Parathyroid adenoma (tissue), 2 donors: ENCODE data around the gene ARHGAP10.
A peak's percentile ranks its signal among the peaks of the same experiment; 100 is the strongest.

Source experiments
- H2AFZ ChIP-seq: fragments of 300-600 bp; sonication (generic); one replicate; pipeline ENCODE4 v1.7.0; 2017; ENCODE audit warnings: antibody characterized with exemption, mild to moderate bottlenecking
- H3K27ac ChIP-seq: fragments of 300-600 bp; sonication (generic); one replicate; pipeline ENCODE4 v1.7.0; 2017
- H3K27me3 ChIP-seq: fragments of 300-600 bp; sonication (generic); one replicate; pipeline ENCODE4 v1.7.0; 2017; ENCODE audit warnings: low read length; ENCODE audit not compliant: control insufficient read depth, insufficient read depth
- H3K36me3 ChIP-seq: fragments of 300-600 bp; sonication (generic); one replicate; pipeline ENCODE4 v1.7.0; 2017; ENCODE audit warnings: low read length; ENCODE audit not compliant: control insufficient read depth, insufficient read depth
- H3K4me1 ChIP-seq: fragments of 300-600 bp; sonication (generic); one replicate; pipeline ENCODE4 v1.7.0; 2017; ENCODE audit warnings: control low read depth
- H3K4me2 ChIP-seq: fragments of 300-600 bp; sonication (generic); one replicate; pipeline ENCODE4 v1.7.0; 2017; ENCODE audit warnings: low read length
- H3K4me3 ChIP-seq: fragments of 300-600 bp; sonication (generic); one replicate; pipeline ENCODE4 v1.7.0; 2017; ENCODE audit warnings: low read depth, low read length
- H3K79me2 ChIP-seq: fragments of 300-600 bp; sonication (generic); one replicate; pipeline ENCODE4 v1.7.0; 2017; ENCODE audit warnings: control low read depth
- H3K9ac ChIP-seq: fragments of 300-600 bp; sonication (generic); one replicate; pipeline ENCODE4 v1.7.0; 2017; ENCODE audit warnings: mild to moderate bottlenecking
- H3K9me3 ChIP-seq: fragments of 300-600 bp; sonication (generic); one replicate; pipeline ENCODE4 v1.7.0; 2017; ENCODE audit warnings: low read length; ENCODE audit not compliant: control insufficient read depth
- TF ChIP-seq, protein P1 (sequence below): fragments of 300-600 bp; sonication (generic); IDR thresholded peaks from one replicate; pipeline ENCODE4 v1.7.0; 2017; ENCODE audit warnings: antibody characterized with exemption, mild to moderate bottlenecking
- donor health status: primary hyperparathyroidism.

ARHGAP10 gene

GRCh38 chr4:147957446-147957845 lies 225.6 kb downstream of the ARHGAP10 start:
- peaks cover 14% of the 10 kb centered on the region for H3K4me1 ChIP-seq
- no peaks in the 10 kb centered on the region for H3K9me3 ChIP-seq
- H3K27me3 ChIP-seq = no peaks in the 10 kb centered on the region
- H3K4me2 ChIP-seq = no peak overlapping the region
- H3K4me3 ChIP-seq = no peak overlapping the region
- H3K79me2 ChIP-seq = no peaks in the 10 kb centered on the region
- H2AFZ ChIP-seq = no peak overlapping the region
- no peak overlapping the region for H3K27ac ChIP-seq
- no peak overlapping the region for H3K9ac ChIP-seq
- TF ChIP-seq, protein P1, sequence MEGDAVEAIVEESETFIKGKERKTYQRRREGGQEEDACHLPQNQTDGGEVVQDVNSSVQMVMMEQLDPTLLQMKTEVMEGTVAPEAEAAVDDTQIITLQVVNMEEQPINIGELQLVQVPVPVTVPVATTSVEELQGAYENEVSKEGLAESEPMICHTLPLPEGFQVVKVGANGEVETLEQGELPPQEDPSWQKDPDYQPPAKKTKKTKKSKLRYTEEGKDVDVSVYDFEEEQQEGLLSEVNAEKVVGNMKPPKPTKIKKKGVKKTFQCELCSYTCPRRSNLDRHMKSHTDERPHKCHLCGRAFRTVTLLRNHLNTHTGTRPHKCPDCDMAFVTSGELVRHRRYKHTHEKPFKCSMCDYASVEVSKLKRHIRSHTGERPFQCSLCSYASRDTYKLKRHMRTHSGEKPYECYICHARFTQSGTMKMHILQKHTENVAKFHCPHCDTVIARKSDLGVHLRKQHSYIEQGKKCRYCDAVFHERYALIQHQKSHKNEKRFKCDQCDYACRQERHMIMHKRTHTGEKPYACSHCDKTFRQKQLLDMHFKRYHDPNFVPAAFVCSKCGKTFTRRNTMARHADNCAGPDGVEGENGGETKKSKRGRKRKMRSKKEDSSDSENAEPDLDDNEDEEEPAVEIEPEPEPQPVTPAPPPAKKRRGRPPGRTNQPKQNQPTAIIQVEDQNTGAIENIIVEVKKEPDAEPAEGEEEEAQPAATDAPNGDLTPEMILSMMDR = no peak
- H3K36me3 ChIP-seq = no peaks in the 10 kb centered on the region

DNA sequence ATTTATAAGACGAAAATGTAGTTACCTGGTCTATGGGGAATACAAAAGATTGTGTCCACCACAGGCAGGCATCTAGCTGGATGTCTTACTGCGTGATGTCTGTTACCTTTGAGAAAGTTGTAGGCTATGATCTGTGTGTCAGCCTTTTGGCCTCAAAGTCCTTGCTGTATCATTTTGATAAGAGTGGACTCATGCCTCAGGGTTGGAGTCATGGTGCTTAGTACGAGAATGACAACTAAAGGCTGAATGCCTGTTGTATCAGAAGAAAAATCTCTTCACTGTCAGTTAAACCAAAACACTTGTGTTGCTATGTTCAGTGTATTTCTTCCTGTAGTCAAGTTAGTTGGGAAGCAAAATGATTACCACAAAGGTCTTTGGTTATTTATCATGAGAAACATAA lies 226.2 kb downstream of the ARHGAP10 start:
- peak overlapping the region; percentile 46 for H3K27ac ChIP-seq

DNA sequence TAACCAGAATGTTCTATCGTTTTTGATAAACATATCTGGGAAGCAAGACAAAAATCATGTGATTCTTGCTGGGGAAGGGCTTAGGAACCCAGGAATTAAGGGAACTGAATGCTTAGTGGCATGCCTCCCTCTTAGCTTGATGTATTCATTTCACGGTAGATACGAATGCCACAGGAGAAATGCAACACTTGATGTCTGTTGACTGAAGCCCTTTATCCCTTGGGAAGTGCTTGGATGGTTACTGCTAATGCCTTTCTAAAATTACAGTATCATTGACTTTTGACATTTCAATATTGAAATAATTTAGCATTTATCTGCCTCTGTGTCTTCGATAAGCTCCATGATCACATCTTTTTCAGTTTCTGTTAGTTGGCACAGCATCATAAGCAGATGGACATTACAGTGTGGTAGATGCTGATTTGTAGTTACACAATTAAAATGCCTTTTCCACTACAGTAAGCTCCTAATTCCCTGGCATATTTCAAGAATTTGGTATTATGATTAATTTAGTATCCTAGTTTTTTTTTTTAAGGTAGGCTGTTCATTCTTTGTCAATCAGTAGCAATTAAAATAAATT lies 226.7 kb downstream of the ARHGAP10 start:
- H3K79me2 ChIP-seq = no peaks in the 10 kb centered on the region
- H3K27ac ChIP-seq = peak overlapping the region; percentile 46
- no peak overlapping the region for H3K4me2 ChIP-seq
- TF ChIP-seq, protein P1 = no peak
- H3K9me3 ChIP-seq = no peaks in the 10 kb centered on the region
- no peaks in the 10 kb centered on the region for H3K36me3 ChIP-seq
- H3K27me3 ChIP-seq = no peaks in the 10 kb centered on the region
- H3K9ac ChIP-seq = no peak overlapping the region
- no peak overlapping the region for H3K4me3 ChIP-seq
- H3K4me1 ChIP-seq = peaks cover 14% of the 10 kb centered on the region
- no peak overlapping the region for H2AFZ ChIP-seq

More for the DNA sequence above, 226.2 kb downstream of the ARHGAP10 start:
- no peak overlapping the region for H3K9ac ChIP-seq
- H3K4me3 ChIP-seq = no peak overlapping the region
- peaks cover 14% of the 10 kb centered on the region for H3K4me1 ChIP-seq
- peak overlapping the region; percentile 25 for H2AFZ ChIP-seq
- no peaks in the 10 kb centered on the region for H3K79me2 ChIP-seq
- H3K9me3 ChIP-seq = no peaks in the 10 kb centered on the region
- TF ChIP-seq, protein P1 = no peak
- no peaks in the 10 kb centered on the region for H3K27me3 ChIP-seq
- no peaks in the 10 kb centered on the region for H3K36me3 ChIP-seq
- no peak overlapping the region for H3K4me2 ChIP-seq

DNA sequence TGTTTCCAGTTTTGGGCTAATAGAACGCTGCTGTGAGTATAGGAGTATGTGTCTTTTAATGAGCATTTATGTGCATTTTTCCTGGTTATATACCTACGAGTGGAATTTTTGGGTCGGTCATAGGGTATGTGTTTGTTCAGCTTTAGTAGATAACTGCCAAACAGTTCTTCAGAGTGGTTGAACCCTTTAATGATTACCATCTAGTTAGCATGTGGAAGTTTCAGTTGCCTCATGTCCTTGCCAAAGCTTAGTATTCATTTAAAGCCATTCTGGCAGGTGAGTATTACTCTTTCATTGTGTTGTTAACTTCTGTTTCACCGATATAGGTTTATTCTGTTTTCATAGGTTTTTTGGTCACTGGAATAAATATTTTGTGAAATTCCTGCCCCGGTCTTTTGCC lies 229.1 kb downstream of the ARHGAP10 start:
- no peak overlapping the region for H3K27ac ChIP-seq
- H3K4me2 ChIP-seq = no peak overlapping the region
- no peak overlapping the region for H3K4me3 ChIP-seq
- TF ChIP-seq, protein P1 = no peak
- no peaks in the 10 kb centered on the region for H3K79me2 ChIP-seq
- H2AFZ ChIP-seq = no peak overlapping the region
- H3K4me1 ChIP-seq = peaks cover 14% of the 10 kb centered on the region
- no peaks in the 10 kb centered on the region for H3K36me3 ChIP-seq
- no peak overlapping the region for H3K9ac ChIP-seq
- no peaks in the 10 kb centered on the region for H3K9me3 ChIP-seq
- no peaks in the 10 kb centered on the region for H3K27me3 ChIP-seq

DNA sequence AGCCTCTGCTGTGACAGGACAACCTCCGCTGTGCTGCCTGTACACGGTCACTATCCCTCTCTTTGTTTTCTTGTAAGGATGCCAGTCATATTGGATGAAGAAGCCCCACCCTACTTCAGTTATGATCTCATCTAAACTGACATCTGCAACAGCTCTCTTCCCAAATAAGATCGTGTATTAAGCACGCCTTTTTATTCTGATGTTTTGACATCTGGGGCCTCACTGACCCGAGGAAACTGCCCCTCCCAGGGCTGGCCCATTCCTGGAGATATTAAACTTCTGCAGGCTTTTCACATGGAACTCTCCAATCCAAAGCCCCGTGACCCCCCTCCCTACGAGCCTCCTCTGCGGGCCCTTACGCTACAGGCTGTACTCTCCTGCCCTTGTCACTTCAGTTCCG lies 232.0 kb downstream of the ARHGAP10 start:
- no peak overlapping the region for H2AFZ ChIP-seq
- no peak overlapping the region for H3K4me2 ChIP-seq
- H3K79me2 ChIP-seq = no peaks in the 10 kb centered on the region
- no peak overlapping the region for H3K27ac ChIP-seq
- H3K4me3 ChIP-seq = no peak overlapping the region
- H3K27me3 ChIP-seq = no peaks in the 10 kb centered on the region
- H3K9ac ChIP-seq = no peak overlapping the region
- TF ChIP-seq, protein P1 = no peak
- no peaks in the 10 kb centered on the region for H3K4me1 ChIP-seq
- no peaks in the 10 kb centered on the region for H3K9me3 ChIP-seq
- H3K36me3 ChIP-seq = no peaks in the 10 kb centered on the region
